NCI-H1436 (cell line): Measurements from ENCODE around the gene LRRC56.

Experiments
- DNase-seq: peaks from one replicate; lab custom pipeline; 2025; lab: John Stamatoyannopoulos, UW

The LRRC56 gene, protein sequence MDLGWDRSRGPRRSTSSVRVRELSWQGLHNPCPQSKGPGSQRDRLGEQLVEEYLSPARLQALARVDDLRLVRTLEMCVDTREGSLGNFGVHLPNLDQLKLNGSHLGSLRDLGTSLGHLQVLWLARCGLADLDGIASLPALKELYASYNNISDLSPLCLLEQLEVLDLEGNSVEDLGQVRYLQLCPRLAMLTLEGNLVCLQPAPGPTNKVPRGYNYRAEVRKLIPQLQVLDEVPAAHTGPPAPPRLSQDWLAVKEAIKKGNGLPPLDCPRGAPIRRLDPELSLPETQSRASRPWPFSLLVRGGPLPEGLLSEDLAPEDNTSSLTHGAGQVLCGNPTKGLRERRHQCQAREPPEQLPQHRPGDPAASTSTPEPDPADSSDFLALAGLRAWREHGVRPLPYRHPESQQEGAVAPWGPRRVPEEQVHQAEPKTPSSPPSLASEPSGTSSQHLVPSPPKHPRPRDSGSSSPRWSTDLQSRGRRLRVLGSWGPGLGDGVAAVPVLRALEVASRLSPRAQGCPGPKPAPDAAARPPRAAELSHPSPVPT

DNA sequence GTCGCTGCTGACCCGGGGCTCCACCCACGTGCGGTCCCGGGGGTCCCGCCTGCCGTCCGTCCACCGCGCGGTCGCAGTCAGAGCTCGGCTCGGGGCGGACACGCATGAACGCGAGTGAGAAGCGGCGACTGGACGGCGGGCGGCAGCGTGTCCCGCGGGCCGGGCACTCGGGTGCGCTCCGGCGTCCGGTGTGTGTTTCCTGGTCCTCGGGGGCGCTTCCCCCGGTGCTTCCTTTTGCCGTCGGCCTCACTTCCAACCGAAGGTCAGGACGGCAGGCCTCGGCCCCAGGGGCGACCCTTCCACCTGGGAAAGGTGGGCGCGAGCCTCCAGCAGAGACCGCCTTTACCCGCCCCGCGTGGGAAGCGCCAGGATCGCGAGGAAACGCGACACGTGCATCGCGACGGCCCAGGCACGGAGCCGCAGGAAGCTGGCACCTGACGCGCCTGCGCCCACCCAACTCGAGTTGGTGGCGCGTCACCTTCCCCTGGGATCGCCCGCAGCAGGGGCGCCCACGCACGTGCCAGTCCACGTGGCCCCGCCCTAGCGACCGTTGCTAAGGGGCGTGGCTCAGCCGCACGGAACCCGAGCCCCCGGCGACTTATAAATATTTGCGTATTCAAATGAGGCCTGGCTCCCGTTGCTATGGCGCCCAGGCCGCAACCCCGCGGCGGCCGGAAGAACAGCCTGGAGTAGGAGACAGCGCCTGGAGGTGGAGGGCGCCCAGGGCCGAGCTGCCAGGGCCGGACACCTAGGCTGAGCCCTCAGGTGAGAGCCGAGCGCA is at the start of gene LRRC56:
LRRC56 (plus strand) TSS at position 687 of the 781 bp plus-strand sequence. CDS start 3,158 bp downstream, outside the sequence.
- DNase-seq = peak; percentile 89

DNA sequence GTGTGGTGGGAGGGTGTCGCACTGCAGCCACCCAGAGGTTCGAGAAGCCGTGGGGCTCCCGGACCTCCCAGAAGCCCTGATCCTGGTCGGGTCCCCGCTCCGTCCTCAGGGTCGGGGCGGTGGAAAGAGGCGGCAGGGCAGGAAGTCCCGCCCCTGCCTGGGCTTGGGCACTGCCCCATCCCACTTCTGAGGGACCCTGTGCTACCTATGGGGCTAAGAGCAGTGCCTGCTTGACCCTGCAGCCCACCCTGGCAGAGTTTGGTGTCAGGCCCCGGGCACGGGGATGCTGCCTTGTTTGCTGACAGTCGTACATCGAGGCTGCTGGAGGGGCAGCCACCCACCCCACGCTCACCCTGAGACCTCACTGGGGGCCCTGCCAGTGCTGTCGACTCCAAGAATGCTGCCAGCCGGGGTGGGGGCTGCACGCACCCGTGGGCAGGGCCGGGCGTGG is 49.7 kb upstream of the LRRC56 start:
- no peak for DNase-seq

DNA sequence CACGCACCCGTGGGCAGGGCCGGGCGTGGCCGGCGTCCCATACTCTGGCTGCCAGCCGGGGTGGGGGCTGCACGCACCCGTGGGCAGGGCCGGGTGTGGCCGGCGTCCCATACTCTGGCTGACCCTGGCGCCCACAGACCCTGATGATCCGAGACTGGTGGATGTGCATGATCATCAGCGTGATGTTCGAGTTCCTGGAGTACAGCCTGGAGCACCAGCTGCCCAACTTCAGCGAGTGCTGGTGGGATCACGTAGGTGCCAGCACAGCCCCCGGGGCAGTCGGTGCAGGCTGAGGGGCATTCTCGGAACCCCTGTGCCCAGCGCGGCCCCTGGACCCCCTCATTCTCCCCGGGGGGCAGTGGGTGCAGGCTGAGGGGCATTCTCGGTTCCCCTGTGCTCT is 49.3 kb upstream of the LRRC56 start:
- DNase-seq = no peak

DNA sequence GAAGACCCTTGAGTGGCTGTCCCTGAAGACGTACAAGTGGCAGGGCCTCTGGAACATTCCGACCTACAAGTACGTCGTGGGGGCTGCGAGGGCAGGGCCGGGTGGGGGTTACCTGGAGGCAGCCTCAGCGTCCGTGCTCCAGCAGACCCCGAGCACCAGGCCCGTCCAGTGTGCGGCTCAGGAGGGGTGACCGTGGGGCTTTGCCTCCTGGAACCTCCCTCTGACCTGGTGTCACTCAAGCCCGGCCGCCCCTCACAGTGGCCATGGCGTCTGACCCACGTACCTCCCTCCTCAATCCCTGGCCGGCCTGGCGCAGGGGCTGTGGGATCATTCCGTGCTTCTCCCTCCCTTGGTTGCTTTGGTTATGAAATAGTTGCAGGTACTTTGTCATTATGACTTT is 48.7 kb upstream of the LRRC56 start:
- DNase-seq = no peak

DNA sequence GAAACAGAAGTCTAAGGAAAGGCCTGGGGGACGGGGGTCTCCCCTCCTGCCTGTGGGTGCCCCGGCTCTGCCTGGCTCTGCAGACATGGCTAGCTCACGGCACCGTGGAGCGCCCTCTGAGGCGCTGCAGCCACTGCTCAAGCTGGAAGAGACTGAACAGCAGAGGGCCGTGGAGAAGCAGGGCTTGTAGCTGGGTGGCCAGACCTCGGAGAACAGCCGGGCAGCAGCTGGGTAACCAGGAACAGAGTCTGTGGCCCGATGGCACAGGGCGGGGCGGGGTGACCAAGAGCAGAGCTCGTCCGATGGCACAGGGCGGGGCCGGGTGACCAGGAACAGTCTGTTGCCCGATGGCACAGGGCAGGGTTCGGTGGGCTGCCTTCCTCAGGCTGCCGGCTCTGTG is 48.3 kb upstream of the LRRC56 start:
- no peak for DNase-seq

DNA sequence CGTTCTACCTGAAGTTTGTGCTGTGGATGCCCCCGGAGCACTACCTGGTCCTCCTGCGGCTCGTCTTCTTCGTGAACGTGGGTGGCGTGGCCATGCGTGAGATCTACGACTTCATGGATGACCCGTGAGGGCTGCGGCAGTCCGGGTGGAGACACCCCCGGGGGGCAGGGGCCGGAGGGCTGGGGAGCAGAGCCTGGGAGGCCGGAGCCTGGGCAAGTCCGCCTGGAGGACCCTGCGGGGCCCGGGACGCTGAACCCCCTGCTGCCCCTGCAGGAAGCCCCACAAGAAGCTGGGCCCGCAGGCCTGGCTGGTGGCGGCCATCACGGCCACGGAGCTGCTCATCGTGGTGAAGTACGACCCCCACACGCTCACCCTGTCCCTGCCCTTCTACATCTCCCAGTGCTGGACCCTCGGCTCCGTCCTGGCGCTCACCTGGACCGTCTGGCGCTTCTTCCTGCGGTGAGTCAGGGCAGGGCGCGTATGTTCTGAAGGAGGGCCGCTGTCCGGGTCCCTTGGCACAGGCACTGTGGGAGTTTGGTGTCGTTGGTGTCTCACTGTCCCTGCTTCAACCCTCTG is 47.6 kb upstream of the LRRC56 start:
- DNase-seq = no peak

DNA sequence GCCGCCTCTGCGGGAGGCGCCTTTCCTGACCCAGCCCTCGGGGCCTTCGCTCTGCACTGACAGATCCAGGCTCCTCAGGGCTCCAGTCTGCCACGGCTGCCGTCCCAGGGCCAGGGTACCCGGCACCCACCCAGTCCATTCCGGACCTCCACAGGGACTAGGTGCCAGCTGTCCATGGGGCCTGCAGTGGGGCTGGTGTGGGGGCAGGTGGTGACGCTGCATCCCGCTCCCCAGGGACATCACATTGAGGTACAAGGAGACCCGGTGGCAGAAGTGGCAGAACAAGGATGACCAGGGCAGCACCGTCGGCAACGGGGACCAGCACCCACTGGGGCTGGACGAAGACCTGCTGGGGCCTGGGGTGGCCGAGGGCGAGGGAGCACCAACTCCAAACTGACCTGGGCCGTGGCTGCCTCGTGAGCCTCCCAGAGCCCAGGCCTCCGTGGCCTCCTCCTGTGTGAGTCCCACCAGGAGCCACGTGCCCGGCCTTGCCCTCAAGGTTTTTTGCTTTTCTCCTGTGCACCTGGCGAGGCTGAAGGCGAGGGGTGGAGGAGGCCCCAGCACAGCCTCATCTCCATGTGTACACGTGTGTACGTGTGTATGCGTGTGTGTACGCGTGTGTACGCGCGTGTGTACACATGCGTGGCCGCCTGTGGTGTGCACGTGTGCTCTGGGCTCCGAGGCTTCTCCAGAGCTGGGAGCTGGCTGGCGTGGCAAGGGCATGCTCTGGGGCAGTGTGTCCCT is 47.0 kb upstream of the LRRC56 start:
- DNase-seq = no peak

DNA sequence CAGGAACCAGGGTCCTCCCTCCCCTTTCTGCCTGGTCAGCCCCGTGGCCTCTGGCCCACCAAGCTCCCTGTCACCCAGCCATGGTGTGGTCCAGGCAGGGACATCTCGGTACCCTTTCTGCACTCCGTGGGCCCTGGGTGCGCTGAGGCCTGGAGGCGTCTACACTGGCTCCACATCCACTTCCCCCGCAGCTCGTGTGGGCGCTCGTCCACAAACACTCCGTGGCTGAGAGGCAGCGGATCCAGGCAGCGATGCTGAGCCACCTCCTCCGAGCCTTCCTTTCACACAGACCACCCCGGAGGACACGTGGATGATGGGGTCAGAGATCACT is 46.4 kb upstream of the LRRC56 start:
- no peak for DNase-seq

DNA sequence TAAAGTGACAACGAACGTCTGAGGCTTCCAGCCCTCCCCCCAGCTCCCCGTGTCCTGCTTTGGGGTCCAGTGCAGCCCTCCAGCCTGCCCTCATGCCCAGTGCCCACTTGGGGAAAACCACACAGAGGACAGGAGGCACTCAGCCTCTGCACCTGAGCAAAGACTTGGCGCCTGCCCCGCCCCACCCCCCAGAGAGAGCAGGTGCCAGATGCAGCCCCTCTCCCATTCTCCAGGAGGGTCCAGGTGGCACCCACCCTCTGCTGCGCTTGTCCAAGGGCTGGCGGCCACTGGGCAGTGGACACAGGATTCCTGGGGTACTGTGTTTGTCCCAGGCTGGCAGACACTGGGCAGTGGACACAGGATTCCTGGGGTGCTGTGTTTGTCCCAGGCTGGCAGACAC is 46.0 kb upstream of the LRRC56 start:
- DNase-seq = no peak

DNA sequence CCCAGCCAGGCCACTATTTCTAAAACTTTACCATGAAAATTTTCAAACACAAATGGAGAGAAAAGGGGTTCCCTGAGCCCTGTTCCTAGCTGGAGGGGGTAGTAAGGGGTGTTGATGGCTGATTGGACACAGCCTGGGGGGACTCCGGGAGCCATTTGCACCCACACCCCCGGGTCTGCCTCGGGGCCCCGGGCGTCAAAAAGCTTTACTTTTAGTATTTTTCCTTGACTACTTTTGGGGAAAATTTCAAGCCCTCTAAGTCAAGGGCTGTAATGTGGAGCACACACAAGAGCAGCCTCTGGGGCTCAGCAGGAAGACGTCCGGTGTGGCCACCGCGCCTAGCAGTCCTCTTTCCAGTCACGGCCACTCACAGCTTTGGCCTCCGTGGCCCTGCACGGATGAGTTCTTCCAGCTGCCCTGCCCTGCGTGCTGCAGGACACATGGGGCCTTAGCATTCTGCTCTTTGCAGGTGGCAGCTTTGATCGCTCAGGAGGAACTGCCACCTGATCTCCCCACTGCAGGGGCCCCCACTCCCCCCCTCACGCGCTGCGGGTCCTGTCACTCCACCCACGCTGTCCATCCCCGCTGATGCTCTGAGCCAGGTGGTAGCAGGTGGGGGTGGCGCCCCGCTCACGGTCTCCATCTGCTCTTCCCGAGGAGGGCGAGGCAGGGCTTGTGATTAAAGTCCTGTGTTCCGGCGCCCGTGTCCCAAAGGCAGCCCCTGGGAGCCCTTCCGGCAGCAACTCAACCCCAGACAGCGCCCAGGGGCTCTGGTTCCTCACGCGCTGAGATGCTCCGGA is 44.7 kb upstream of the LRRC56 start:
- no peak for DNase-seq

DNA sequence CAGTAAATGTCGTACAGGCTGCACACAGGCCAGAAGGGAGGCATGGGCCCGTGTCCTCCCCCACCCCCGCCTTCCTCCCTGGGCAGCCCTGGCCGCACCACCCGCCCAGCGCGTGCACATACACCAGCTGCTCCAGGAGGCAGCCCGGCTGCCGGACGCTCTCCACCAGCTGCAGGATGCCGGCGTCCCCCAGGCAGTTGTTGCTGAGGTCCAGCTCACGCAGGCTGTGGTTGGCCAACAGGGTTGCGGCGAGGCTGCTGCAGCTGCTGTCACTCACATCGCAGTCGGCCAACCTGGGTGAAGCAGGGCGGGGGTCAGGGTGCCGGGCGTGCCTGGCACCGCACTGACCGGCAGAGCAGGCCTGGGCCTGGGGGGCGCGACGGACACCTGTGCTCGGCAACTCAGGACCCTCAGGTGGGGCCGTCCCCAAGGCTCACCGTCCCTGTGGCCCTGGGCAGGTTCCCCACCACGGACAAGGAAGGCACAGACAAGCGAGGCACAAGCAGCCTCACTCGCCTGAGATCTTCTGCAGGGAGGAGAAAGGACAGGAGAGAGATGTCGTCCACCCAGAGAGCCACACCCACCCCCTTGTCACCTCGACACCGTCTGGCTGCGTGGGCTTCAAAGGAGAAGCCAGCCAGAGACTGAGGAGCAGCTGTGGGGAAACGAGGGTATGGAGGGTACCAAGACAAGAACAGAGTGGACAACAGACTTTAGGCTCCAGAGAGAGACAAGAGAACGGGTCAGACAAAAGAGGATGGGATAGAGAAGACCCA is 42.4 kb upstream of the LRRC56 start:
- no peak for DNase-seq

DNA sequence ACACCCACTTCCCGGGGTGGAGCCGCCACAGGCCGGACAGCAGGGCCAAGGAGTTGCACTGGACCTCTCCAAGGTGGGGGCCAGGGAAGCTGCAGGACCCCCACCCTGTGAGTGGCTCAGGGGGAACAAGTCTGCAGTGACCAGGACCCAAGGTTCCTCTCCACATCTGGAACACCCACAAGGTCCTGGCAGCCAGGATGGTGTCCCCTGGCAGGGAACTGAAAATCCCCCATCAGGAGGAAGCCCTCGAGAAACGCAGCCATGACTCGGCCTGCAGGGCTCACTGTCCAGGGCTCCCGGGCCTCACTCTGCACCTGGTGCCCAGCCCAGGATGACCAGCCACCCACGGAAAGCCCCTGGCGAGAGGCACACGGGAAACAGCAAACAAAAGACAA is 41.8 kb upstream of the LRRC56 start:
- no peak for DNase-seq

DNA sequence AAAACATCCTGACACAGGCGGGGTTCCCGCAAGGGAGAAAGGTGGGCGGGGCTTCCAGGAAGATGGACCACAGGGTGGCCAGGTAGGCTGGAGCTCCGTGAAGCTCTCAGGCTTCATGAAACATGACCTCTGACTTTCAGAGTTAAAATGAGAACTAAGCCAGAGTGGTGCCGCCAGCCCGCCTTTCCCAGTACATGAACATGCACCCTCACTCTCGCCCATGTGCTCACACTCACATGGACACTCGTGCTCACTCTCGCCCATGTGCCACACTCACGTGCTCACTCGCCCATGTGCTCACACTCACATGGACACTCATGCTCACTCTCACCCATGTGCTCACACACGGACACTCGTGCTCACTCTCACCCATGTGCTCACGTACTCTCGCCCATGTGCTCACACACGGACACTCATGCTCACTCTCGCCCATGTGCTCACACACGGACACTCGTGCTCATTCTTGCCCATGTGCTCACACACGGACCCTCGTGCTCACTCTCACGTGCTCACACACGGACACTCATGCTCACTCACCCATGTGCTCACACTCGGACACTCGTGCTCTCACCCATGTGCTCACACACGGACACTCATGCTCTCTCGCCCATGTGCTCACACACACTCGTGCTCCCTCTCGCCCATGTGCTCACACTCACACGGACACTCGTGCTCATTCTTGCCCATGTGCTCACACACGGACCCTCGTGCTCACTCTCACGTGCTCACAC is 40.3 kb upstream of the LRRC56 start:
- no peak for DNase-seq

DNA sequence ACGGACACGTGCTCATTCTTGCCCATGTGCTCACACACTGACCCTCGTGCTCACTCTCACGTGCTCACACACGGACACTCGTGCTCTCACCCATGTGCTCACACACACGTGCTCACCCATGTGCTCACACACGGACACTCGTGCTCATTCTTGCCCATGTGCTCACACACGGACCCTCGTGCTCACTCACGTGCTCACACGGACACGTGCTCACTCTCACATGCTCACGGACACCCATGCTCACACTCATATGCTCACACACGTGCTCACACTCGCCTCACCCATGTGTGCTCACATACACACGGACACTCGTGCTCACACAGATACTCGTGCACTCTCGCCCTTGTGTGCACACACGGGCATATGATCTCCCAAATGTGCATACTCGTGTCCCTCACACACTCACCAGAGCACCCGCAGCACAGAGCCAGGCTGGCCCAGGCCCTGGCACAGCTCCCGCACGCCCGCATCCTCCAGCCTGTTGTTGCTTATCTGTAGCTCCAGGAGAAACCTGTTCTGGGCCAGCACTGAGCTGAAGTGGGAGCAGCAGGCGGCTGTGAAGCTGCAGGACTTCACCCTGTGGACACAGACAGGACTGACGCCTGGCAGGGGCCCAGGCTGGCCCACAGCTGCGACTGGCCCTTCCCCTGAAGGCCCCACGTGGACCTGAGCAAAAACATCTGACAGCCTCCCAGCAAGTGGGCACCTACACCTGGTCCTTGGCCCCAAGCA is 39.6 kb upstream of the LRRC56 start:
- no peak for DNase-seq

DNA sequence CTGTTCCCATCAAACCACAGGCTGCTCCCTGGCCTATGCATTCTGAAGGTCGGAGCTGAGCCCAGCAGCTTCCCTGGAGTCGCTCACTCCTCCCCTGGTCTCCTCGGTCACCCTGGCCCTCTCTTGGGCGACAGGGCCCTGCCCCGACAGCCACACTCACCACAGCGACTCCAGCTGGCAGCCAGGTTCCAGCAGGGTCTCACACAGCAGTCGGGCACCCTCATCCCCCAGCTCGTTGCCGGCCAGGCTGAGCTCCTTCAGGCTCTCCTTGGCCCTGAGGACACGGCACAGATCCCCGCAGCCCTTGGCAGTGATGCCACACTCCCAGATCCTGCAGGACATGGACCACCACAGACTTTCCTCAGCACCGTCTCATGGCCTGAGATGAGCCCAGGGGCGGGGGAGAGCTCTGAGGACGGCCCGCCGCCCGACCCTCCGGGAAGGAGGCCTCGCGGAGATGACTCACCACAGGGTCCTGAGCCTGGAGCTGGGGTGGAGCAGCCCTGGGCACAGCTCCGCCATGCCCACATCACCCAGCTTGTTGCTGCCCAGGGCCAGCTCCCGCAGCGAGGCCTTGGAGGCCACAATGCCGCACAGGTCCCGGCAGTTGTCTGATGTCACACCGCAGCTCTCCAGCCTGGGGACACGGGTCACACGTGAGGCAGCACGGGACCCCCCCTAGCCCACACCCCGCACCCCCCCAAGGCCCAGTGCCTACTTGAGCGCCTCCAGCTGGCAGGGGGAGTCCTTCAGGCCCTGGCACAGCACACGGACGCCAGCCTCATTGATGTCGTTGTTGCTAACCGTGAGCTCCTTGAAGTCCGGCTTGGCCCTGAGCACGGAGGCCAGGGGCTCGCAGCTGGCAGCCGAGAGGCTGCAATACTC is 38.8 kb upstream of the LRRC56 start:
- no peak for DNase-seq

DNA sequence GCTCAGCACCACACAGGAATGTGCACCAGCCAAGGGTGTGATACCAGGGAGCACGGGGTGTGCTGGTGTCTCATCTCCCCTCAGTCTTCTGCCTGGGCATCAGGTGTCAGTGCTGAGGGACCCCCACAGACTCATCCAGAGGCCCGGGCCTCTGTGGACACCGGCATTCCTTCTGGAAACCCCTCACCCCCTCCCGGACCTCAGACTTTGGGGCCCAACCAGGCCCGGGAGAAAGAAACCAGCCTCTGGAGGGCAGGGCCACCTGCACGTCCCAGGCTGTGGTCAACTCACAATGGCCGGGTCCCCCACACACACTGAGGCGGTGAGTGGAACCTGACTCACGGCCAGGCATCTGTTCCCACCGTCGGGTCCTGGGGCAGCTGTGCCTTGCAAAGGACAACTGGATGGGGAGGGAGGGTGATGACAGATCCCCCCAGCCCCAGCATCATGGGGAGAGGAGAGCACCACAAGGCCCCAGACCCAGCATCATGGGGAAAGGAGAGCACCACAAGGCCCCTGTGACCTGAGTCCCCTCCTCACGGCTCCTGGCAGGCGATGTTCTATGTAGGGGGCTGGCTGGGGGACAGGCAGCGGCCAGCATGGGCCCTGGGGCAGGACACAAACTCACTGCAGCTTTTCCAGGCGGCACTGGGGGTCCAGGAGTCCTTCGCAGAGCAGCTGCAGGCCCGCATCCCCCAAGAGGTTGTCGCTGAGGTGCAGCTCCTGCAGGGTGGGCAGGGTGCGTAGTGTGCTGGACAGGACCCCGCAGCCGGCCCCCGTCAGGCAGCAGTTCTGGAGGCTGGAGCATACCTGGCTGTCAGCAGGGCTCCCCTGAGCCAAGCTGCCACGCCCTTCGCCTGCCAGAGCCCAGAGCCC is 37.9 kb upstream of the LRRC56 start:
- DNase-seq = no peak
